PC-9 (cell line): ENCODE measurements around the gene ZNF488.

Experiments
- EZH2 ChIP-seq: fragments of 200-600 bp; sonication (generic); IDR thresholded peaks from 2 replicates; pipeline ENCODE4 v1.8.0; 2017; ENCODE audit warnings: antibody characterized with exemption, low read depth
- TF ChIP-seq, protein P1 (sequence below): fragments of 200-600 bp; sonication (generic); conservative IDR thresholded peaks from 2 replicates; pipeline ENCODE4 v1.6.1; 2017; ENCODE audit warnings: mixed run types, antibody characterized with exemption, mild to moderate bottlenecking, moderate library complexity

- TF ChIP-seq, protein P1, sequence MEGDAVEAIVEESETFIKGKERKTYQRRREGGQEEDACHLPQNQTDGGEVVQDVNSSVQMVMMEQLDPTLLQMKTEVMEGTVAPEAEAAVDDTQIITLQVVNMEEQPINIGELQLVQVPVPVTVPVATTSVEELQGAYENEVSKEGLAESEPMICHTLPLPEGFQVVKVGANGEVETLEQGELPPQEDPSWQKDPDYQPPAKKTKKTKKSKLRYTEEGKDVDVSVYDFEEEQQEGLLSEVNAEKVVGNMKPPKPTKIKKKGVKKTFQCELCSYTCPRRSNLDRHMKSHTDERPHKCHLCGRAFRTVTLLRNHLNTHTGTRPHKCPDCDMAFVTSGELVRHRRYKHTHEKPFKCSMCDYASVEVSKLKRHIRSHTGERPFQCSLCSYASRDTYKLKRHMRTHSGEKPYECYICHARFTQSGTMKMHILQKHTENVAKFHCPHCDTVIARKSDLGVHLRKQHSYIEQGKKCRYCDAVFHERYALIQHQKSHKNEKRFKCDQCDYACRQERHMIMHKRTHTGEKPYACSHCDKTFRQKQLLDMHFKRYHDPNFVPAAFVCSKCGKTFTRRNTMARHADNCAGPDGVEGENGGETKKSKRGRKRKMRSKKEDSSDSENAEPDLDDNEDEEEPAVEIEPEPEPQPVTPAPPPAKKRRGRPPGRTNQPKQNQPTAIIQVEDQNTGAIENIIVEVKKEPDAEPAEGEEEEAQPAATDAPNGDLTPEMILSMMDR: no peak
- TF ChIP-seq EZH2: no peak
These were observed 46.8 kb downstream of the ZNF488 start for GRCh38 chr10:47337310-47337709.
